SK-N-SH treated with all-trans-retinoic acid at 6 μM for 48 hours (cell line): ENCODE data around the gene ARGLU1.

Experiments used
- ARNTL ChIP-seq: fragments of 450-650 bp; formaldehyde crosslinking; IDR thresholded peaks from 2 replicates; pipeline ENCODE4 v1.5.0; 2020; ENCODE audit warnings: low read depth, mild to moderate bottlenecking, moderate library complexity, borderline replicate concordance
- ESRRG ChIP-seq: fragments of 250-450 bp; sonication (Bioruptor Pico); IDR thresholded peaks from 2 replicates; pipeline ENCODE4 v1.6.1; 2021; ENCODE audit warnings: mild to moderate bottlenecking
- PPARA ChIP-seq: fragments of 250-450 bp; sonication (Bioruptor Pico); IDR thresholded peaks from 2 replicates; pipeline ENCODE4 v1.5.0; 2020; ENCODE audit warnings: mild to moderate bottlenecking, borderline replicate concordance
- RARB ChIP-seq: fragments of 250-450 bp; sonication (Bioruptor Pico); IDR thresholded peaks from 2 replicates; pipeline ENCODE4 v1.8.0; 2021; ENCODE audit warnings: mild to moderate bottlenecking, moderate library complexity
- ZFP3 ChIP-seq: fragments of 250-450 bp; sonication (Bioruptor Pico); IDR thresholded peaks from 2 replicates; pipeline ENCODE4 v1.5.0; 2020; ENCODE audit warnings: mild to moderate bottlenecking, moderate library complexity
- TF ChIP-seq, protein P1 (sequence below): fragments of 250-450 bp; sonication (Bioruptor Pico); IDR thresholded peaks from 2 replicates; pipeline ENCODE4 v1.8.0; 2020; ENCODE audit warnings: mild to moderate bottlenecking, moderate library complexity, borderline replicate concordance
- TF ChIP-seq, protein P2 (sequence below): fragments of 250-450 bp; sonication (Bioruptor Pico); IDR thresholded peaks from 2 replicates; pipeline ENCODE4 v1.5.0; 2020; ENCODE audit warnings: mild to moderate bottlenecking, moderate library complexity
- TF ChIP-seq, protein P3 (sequence below): fragments of 250-450 bp; sonication (Bioruptor Pico); IDR thresholded peaks from 2 replicates; pipeline ENCODE4 v1.8.0; 2021; ENCODE audit warnings: low read depth, mild to moderate bottlenecking, moderate library complexity, borderline replicate concordance

DNA sequence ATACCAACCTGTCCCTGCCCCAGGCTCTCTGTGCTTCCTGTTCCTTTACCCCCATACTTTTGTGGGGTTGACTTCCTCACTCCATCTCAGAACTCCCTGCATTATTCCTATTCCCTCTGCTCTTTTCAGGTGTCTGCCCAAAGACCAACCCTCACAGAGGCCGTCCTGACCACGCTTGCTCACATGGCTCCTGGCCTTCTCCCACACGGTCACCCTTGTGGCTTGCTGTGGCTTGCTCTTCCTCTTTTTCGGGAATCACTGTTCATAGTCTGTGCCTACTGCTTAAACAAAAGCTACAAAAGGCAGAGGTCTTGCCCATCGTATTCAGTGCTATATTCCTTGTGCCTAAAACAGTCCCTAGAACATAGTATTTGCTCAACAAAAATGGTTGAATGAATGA is 25.2 kb upstream of the ARGLU1 start:
- TF ChIP-seq, protein P1, sequence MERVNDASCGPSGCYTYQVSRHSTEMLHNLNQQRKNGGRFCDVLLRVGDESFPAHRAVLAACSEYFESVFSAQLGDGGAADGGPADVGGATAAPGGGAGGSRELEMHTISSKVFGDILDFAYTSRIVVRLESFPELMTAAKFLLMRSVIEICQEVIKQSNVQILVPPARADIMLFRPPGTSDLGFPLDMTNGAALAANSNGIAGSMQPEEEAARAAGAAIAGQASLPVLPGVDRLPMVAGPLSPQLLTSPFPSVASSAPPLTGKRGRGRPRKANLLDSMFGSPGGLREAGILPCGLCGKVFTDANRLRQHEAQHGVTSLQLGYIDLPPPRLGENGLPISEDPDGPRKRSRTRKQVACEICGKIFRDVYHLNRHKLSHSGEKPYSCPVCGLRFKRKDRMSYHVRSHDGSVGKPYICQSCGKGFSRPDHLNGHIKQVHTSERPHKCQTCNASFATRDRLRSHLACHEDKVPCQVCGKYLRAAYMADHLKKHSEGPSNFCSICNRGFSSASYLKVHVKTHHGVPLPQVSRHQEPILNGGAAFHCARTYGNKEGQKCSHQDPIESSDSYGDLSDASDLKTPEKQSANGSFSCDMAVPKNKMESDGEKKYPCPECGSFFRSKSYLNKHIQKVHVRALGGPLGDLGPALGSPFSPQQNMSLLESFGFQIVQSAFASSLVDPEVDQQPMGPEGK: no peak
- TF ChIP-seq PPARA (no peak), ZFP3 (CRISPR knock-in tag) (no peak), RARB (CRISPR knock-in tag) (no peak), ARNTL (no peak), ESRRG (no peak)
- TF ChIP-seq, protein P2, sequence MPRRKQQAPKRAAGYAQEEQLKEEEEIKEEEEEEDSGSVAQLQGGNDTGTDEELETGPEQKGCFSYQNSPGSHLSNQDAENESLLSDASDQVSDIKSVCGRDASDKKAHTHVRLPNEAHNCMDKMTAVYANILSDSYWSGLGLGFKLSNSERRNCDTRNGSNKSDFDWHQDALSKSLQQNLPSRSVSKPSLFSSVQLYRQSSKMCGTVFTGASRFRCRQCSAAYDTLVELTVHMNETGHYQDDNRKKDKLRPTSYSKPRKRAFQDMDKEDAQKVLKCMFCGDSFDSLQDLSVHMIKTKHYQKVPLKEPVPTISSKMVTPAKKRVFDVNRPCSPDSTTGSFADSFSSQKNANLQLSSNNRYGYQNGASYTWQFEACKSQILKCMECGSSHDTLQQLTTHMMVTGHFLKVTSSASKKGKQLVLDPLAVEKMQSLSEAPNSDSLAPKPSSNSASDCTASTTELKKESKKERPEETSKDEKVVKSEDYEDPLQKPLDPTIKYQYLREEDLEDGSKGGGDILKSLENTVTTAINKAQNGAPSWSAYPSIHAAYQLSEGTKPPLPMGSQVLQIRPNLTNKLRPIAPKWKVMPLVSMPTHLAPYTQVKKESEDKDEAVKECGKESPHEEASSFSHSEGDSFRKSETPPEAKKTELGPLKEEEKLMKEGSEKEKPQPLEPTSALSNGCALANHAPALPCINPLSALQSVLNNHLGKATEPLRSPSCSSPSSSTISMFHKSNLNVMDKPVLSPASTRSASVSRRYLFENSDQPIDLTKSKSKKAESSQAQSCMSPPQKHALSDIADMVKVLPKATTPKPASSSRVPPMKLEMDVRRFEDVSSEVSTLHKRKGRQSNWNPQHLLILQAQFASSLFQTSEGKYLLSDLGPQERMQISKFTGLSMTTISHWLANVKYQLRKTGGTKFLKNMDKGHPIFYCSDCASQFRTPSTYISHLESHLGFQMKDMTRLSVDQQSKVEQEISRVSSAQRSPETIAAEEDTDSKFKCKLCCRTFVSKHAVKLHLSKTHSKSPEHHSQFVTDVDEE (CRISPR knock-in tag): no peak
- TF ChIP-seq, protein P3, sequence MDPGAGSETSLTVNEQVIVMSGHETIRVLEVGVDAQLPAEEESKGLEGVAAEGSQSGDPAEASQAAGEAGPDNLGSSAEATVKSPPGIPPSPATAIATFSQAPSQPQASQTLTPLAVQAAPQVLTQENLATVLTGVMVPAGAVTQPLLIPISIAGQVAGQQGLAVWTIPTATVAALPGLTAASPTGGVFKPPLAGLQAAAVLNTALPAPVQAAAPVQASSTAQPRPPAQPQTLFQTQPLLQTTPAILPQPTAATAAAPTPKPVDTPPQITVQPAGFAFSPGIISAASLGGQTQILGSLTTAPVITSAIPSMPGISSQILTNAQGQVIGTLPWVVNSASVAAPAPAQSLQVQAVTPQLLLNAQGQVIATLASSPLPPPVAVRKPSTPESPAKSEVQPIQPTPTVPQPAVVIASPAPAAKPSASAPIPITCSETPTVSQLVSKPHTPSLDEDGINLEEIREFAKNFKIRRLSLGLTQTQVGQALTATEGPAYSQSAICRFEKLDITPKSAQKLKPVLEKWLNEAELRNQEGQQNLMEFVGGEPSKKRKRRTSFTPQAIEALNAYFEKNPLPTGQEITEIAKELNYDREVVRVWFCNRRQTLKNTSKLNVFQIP (CRISPR knock-in tag): no peak
